Left hindlimb (tissue), 1 donor: ENCODE results near the gene TBCD.

Experiments used
- DNase-seq: peaks from one replicate; pipeline ENCODE4 v3.0.0-alpha.2; 2018

The TBCD gene

GRCh38 chr17:82909322-82909904 lies 157.5 kb downstream of the TBCD start:
- DNase-seq: no peak

DNA sequence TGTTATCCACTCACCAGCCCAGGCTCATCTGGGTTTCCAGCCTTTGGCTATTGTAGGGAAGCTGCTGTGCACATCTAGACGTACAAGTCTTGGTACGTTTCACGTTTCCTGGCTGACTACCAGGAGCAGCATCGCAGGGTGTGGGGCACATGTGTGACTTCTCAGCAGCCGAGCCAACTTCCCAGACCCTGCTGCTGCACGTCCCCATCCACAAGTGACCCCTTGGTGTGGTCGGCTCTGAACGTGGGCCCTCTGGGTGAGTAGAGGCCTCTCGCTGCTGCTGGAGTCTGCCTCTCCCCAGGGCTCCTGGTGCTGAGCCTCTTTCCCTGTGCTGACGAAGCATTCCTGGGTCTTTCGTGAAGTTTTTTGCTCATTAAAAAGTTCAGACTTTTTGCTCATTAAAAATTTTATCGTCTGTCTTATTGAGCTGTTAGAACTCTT lies 158.2 kb downstream of the TBCD start:
- DNase-seq: no peak

GRCh38 chr17:82910770-82911169 lies 158.9 kb downstream of the TBCD start:
- DNase-seq: no peak

DNA sequence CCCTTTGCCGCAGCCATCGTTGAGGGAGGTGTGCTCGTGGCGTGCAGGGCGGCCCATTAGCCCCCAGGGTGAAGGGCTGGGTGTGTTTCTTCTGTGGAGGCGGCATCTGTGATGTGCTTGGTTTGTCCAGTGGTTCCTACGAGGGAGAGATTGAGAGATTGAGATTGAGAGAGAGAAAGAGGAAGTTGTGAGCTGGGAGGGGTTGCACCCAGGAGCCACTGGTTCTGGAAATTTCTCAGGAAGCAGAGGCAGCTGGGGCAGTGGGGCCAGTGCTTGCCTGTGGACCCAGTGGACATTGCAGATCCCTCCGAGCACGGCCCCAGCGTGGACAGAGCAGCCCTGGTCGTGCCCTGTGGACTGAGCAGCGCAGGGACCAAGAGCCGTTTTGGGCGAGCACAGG lies 160.0 kb downstream of the TBCD start:
- DNase-seq: no peak

DNA sequence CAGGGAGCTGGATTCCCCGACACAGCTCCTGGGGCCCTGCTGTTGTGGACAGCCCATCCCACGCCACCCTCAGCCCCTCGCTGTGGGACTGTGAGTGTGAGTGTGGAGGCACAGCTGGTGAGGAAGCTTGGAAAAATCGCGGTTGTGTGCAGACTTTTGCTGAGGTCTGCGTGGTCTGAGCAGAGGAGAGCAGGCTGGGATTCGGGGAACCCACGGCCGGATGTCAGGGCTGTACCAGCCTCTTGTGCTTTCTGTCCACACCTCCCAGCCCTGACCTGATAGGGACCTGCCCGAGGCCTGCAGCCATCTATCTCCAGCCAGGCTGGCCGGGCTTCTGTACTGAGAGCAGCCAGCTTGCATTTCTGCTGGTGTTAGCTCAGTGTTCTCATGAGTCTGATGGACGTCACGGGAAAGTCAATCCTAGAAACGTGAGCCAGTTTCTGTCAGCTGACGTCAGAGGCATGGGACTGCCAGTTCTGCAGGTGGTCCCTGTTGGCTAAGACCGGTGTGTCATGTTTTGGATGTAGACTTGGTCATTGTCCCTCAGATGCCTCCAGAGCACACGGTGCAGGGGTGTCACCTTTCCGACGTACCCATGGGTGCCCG lies 160.7 kb downstream of the TBCD start:
- no peak for DNase-seq

GRCh38 chr17:82913304-82914043 lies 161.6 kb downstream of the TBCD start:
- DNase-seq: no peak

GRCh38 chr17:82914375-82914774 lies 162.5 kb downstream of the TBCD start:
- DNase-seq: no peak

DNA sequence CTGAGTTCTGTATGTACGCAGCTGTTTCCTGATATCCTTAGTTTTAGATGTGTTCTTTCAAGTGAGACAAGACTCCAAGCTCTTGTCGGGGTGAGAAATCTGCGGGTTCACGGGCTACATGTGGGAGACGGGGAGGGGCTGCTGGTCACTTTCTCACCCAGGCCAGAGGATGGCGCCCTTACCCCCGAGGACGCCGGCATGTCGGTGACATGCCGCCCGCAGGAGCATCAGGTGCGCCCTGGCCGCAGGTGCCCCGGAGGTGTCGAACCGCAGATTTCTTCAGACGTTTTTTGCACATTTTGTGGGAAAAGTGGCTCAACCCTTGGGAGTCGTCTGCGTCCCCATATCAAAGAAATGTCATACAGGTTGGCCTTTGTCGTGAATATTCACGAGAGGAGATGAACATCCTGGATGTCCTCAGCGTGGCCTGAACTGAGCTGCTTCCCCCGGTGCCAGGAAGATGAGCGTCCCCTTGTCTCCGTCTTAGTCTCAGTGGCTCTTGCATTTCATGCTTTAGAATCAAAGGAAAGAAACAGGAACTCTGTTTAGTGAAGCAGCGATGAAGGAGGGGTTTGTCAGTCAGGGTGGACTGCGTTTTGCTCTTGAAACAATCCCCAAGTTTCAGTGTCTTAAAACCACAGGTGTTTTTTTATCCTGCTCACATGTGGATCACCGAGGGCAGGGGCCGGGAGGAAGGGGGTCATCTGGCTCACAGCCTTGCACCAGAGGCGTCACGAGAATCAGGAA lies 163.3 kb downstream of the TBCD start:
- no peak for DNase-seq

DNA sequence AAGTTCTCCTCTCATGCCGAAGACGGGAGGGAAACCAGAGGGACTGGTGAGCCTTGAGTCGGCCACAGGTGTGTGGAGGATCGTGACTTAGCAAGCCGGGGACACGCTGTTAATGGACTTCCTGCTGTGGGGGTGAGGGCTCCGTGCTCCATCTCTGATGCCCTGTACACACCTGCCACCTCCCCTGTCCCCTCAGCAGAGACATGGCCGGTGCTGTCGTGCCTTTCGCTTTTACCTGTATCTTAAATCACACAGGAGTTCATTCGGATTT lies 163.8 kb downstream of the TBCD start:
- DNase-seq: no peak

- DNase-seq: no peak
These were observed 166.0 kb downstream of the TBCD start for GRCh38 chr17:82917699-82918345.

DNA sequence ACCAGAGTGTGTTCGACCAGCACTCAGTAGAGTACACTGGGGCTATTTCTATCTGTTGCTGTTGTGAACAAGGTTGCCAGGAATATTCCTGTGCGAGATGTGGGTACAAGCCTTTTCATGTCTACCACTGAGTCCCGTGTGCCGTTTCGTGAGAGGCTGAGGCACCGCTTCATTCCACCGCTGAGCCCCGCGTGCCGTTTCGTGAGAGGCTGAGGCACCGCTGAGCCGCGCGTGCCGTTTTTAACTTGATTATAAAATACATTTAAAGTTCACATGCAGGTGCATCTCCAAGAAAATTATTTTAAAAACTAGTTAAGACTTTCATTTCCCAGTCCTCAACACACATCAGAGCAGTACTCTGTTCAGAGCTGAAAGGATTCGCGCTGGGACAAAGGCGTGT lies 166.6 kb downstream of the TBCD start:
- DNase-seq: no peak

DNA sequence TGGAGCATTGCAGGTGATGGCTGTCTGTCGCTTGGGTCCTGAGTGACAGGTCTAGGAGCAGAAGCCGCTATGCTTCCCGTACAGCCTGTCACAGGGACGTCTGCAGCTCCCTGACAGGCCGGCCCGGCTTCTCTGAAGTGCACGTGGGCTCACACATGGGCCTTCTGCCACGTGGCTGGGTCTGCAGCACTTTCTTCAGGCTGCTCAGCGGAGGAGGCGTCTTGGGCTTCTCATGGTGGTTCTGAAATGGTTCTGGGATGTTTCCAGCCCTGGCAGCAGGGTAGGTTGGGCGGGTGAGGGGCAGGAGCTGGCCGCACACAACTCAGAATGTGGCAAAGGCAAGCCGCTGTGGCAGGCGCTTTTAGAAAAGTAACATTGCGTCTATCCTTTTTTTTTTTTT lies 168.3 kb downstream of the TBCD start:
- no peak for DNase-seq

GRCh38 chr17:82920715-82921114 lies 168.8 kb downstream of the TBCD start:
- no peak for DNase-seq

GRCh38 chr17:82921426-82921825 lies 169.6 kb downstream of the TBCD start:
- no peak for DNase-seq

DNA sequence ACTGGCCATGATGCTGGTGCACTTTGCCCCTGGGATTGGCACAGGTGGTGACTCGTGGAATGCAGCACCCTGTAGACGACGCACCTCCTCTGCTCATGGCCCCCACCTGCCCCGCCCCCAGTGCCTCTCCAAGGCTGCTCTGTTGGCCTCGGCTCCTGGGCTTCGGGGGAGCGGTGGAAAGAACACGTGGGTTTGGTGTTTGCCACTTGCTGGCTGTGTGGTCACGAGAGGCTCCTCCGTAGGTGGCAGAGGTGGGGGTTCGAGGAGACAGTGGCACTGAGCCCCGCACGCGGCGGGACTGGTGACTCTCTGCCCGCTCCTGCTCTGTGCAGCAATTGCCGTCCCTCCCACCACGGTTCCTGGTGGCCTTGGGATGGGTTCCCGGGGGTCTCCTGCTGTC lies 170.8 kb downstream of the TBCD start:
- no peak for DNase-seq

DNA sequence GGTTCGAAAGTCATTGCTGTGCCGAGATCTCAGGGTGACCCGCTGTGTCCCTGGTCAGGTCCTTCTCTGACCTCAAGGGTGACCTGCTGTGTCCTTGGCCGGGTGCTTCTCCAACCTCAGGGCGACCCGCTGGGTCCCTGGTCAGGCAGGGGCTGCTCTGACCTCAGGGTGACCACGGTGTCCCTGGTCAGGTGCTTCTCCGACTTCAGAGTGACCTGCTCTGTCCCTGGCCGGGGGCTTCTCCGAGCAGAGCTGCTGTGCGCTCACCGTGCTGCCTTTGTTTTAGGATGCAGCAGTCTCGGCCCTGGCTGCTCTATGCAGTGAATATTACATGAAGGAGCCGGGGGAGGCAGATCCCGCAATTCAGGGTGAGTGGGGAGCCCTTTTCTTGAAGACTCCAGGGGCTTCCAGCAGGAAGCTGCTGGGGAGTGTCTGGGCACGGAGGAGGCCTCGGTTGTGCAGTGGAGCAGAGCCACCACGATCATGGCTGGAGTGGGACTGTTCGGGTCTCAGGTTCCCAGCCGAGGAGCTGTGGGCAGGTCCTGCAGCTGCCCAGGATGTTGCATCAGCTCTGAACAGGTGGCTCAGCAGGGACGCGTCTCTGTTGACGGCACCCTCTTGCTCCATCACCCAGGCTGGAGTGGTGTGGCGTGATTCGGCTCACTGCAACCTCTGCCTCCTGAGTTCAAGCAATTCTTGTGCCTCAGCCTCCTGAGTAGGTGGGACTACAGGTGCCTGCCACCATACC lies 171.7 kb downstream of the TBCD start:
- no peak for DNase-seq

DNA sequence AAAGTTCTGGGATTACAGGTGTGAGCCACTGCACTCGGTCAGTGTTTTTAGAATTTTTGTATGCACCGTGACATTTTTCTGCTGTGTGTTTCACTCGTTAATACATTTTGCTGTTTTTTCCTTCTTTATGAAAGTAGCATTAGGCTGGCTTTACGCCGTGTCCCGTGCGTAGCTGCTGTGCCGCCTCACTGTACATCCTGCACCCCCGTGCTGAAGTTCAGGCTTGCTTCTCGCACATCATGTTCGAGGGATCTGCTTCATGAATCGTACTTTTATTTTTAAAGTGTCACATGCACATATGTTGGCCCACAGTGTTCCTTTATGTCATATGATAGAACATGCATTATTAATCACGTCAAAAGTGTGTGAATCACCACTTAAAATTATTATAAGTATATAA lies 172.3 kb downstream of the TBCD start:
- DNase-seq: no peak

DNA sequence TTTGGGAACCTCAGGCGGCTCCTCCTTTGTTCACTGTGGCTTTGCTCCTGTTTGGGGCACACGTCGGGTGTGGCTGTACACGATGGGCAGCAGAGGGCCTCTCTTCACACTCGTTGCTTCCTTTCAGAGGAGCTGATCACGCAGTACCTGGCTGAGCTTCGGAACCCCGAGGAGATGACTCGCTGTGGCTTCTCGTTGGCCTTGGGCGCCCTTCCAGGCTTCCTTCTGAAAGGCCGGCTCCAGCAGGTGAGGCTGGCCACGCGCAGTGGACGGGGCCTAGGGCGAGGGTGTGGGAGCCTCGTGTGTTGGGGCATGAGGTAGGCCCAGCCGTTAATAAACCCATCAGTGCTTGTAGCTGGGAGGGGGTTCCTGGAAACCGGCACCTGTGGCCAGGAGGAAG lies 172.9 kb downstream of the TBCD start:
- no peak for DNase-seq

DNA sequence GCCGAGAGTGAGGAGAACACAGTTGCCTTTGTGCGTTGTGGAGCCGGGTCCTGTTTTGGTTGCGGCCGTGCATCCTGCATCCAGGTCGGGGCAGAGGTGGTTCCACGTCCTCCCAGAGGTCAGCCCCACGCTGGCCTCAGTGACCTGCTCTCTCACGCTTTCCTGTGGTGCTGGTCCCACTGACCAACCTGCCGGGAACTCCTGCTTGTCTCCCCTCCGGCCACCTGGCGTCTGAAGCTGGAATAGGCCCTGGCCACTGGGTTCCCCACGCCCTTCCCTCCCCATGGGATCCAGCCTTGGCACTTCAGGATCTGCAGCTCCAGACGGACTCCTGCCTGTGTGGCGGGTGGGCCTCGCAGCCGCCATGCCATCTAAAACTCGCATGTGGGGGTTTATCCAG lies 173.5 kb downstream of the TBCD start:
- no peak for DNase-seq

GRCh38 chr17:82926081-82926480 lies 174.2 kb downstream of the TBCD start:
- DNase-seq: no peak

- no peak for DNase-seq
These were observed 174.9 kb downstream of the TBCD start for GRCh38 chr17:82926716-82927115.

DNA sequence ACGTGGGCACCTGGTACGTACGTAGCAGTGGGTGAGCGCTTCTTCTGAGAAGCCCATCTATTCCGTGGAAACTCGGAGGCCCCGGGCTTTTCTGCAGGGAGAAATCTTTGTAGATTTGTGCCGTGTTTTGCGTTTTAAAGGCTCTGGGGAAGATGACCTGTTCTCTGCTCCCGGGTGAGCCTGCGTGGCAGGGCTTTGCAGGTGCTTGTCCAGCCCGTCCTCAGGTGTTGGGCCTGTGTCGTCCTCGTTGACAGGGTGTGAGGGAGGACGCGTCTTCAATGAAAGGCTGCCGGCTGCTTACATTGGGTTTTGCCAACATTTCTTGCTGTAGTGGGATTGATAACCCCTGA lies 175.4 kb downstream of the TBCD start:
- DNase-seq: no peak
